ENCODE measurements around the gene TDRD3.

The TDRD3 gene

DNA sequence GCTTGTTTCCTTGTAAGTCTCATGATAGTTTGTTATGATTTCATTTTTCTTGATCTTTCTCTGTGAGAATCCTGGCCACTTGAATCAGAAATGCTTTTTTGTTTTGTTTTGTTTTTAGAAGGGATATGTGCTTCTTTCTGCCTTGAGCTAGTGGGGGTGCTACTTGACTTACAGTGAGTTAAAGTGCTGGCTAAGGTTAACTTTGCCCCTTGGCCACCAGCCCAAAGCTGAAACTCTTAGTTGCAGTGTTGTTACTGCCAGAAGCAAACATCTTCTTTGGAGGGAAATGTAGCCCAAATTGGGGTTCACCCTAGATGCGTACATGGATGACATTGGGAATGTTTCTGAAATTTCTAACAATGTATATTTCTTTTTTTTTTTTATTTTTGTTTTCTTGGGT, 57.4 kb downstream of the TDRD3 start:
- DNase-seq (ENCODE audit: low read depth): no peak

DNA sequence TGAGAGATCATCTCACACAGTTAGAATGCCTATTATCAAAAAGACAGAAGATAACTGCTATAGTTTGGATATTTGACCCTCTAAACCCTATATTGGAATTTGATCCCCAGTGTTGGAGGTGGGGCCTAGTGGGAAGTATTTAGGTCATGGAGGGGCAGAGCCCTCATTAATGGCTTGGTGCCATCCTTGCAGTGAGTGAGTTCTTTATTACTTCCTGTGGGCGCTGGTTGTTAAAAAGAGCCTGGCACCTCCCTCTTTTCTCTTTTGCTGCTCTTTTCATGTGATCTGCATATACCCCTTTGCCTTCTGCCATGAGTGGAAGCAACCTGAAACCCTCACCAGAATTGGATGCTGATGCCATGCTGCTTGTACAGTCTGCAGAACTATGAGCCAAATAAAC, 66.8 kb downstream of the TDRD3 start:
- no peak for DNase-seq (ENCODE audit: low read depth)

DNA sequence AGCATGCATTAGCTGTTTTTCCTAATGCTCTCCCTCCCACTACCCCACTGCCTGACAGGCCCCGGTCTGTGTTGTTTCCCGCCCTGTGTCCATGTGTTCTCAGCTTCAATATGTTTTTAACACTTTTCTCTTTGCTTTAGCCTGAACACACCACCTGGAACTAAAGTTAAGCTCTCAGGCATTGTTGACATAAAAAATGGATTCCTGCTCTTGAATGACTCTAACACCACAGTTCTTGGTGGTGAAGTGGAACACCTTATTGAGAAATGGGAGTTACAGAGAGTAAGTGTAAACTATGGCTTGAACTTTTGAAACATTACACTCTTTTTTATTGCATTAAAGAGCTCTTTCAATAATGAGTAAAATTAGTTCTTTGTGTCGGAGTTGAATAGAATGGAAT, 70.1 kb downstream of the TDRD3 start:
- DNase-seq (ENCODE audit: low read depth): no peak

- no peak for DNase-seq (ENCODE audit: low read depth)
These were observed 82.3 kb downstream of the TDRD3 start for GRCh38 chr13:60479273-60479672.

DNA sequence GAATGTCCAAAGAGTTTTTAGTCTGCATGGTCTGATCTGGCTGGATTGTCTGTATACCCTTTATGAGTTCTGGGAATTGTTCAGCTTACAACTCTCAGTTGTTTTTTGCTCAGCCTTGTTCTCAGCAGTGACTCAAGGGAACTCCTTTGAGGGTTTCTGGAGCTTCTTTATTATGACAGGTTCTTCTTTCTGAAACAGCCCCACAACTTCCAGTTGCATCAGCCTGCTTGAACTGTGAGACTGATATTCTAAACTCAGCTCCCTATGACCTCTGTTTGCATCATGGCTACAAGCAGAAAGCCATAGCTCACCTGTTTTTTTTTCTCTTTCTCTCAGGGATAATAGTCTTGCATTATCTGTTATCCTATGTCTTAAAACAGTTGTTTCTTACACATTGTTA, 85.0 kb downstream of the TDRD3 start:
- DNase-seq (ENCODE audit: low read depth): no peak

GRCh38 chr13:60484865-60485264, 87.8 kb downstream of the TDRD3 start:
- no peak for DNase-seq (ENCODE audit: low read depth)

DNA sequence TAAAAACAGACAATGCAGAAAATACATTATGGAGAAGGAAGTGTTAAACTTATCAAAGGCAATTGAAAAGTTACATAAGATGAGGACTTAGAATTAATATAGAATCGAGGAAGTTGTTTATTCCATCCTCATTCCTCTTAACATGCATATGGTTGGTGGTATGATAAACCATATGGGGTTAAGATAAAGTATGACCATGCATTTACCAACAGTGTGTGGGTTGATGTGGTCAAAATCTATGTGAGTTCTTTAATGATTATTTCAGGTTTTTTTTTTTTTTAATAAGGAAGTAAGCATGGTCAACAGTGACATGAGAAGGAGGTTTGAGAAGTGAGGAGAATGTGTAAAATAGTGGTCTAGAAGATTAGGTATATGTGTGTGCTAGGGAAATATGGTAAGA, 94.5 kb downstream of the TDRD3 start:
- no peak for DNase-seq (ENCODE audit: low read depth)

DNA sequence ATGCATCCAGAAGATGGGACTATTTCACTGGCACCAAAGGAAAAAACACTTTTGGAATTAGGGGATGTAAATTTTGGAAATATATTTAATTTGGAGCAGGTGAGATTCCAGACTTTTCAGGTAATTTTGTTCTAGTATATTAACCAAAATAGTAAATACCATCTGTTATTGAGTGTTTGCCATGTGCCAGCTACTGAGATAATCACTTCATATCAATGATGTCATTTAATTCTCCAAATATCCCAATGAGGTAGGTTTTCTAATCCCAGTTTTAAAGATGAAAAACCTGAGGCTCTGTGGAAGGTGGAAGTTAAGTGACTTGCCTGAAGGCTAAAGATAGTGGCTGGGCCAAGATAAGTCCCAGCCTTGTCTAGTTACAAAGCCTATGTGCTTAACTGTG, 95.2 kb downstream of the TDRD3 start:
- DNase-seq (ENCODE audit: low read depth): no peak

GRCh38 chr13:60494296-60494695, 97.3 kb downstream of the TDRD3 start:
- no peak for DNase-seq (ENCODE audit: low read depth)

DNA sequence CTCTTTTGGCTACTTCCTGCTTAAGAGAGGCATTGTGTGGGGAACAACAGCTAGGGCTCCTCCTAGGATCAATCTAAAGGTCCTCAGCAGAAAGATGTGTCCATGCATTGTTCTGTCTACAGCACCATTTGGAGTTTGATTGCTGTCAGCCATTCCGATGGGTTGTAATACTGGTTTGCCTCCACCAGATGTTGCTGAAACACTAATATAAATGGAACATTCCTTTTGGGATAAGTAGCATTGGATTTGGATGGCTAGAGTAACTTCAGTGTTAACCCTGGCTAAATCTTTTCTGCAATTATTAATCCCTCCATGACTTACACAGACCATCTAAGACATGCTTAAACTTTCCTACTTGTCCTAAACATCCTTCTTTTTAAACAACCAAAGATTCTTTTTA, 104.2 kb downstream of the TDRD3 start:
- no peak for DNase-seq (ENCODE audit: low read depth)

GRCh38 chr13:60509601-60510386, 112.8 kb downstream of the TDRD3 start:
- DNase-seq (ENCODE audit: low read depth): no peak

DNA sequence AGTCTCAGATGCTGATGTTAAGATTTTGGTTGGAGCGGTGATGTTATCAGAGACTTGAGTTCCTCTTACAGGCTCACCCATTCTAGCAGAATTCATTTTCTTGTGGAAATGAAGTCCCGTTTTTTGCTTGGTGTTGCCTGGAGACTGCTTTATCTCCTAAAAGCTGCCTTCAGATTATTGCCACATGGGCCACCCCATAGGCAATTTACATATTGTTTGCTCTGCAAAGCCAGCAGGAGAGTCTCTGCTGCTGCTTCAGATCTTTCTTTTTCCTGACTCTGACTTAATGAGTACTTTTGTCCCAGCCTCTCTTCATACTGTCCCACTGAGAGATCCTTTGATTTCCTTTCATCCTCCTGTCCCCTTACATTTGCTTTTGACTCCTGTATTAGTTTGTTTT, 114.6 kb downstream of the TDRD3 start:
- DNase-seq (ENCODE audit: low read depth): no peak

DNA sequence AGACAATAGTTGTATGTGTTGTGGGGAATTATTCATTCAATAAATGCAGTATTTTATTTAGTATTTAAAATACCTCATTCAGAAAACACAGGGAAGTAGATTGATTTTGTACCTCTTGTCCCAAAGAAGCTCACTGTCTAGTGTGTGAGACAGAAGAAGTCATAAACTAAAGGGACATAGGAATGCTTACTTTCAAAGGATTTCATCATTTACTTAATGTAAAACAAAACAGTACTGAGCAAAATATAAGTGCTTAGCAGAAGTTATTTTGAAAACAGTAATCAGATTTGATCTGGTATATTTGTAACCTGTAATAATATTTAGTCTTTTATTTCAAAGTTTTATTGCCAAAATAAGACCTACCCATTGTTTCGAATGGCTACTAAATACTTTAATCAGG, 117.9 kb downstream of the TDRD3 start:
- DNase-seq (ENCODE audit: low read depth): no peak

- DNase-seq (ENCODE audit: low read depth): no peak
These were observed 122.5 kb downstream of the TDRD3 start for GRCh38 chr13:60519496-60519895.

- DNase-seq (ENCODE audit: low read depth): no peak
These were observed 124.0 kb downstream of the TDRD3 start for GRCh38 chr13:60520902-60521569.

- DNase-seq (ENCODE audit: low read depth): no peak
These were observed 141.5 kb downstream of the TDRD3 start for GRCh38 chr13:60538566-60538965.

DNA sequence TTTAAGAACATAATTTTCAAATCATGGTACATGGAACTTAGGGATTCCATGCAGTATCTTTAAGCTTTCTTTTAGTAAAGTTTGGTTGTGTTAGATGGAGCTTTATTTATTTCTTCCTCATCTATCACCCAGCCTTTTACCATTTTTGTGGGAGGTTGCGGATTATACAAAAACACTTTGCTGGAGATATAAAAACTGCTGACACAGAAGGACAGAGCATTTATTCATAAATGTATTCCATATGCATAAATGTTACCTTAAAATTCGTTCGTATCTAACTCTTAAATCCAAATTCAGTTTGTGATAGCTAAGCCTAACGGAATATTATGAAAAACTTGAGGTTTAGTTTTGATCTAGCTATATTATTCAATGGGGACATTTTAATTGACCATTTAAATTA, 143.3 kb downstream of the TDRD3 start:
- no peak for DNase-seq (ENCODE audit: low read depth)

GRCh38 chr13:60562096-60562780, 165.2 kb downstream of the TDRD3 start:
- DNase-seq (ENCODE audit: low read depth): no peak

GRCh38 chr13:60571571-60571970, 174.6 kb downstream of the TDRD3 start:
- no peak for DNase-seq (ENCODE audit: low read depth)

DNA sequence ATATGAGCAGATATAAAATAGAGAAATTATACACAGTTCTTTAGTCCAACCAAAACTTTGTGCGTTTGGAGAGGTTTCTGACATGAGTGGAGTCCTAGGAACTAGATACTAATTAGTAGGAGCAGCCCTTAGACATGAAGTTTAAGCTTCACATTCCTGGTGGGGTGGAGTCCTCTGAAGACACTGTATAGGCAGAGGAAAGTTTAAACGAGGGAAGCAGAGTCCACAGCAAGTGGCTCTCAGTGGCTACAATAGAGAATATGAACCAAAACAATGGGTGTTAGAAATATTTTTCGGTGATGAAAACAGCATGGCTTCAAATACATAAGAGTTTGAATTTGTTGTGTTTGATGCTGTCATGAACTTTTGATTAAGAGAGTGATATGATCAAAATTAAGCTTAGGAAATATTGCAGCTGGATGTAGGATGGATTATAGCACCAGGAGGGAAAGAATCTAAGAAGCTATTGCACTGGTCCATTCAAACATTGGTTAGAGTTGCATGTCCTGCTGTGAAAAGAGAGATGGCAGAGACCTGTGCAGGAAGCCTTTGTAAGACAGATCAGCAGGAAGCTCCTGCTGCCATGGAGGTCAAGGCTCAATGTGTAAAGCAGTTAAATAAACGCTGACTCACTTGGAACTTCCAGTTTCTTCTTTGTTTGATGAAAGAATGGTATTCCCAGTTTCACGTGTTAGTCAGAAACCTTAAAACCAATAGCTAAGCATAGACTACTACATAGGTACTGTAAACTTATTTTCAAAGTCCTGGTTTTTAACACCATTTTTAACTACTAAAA, 175.2 kb downstream of the TDRD3 start:
- peak; percentile 28 for DNase-seq (ENCODE audit: low read depth)

DNA sequence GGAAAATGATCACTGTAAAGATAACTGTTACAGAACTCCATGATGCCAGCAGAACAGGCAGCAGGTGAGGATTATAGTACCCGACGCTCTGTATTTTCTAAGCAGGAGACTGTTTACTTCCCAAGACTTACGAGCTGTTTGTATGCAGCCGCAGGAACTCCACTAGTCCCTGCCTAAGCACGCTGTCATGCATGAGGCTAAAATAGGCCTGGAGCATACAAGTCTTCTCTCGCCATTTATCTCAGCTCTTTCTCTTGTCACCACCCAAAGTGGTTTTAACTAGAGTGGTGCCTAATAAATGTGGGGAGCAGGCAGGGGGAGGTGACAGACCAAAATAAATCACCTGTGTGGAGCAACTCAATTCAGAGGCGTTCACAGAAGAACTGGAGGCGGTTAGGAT, 175.8 kb downstream of the TDRD3 start:
- DNase-seq (ENCODE audit: low read depth): no peak

GRCh38 chr13:60574735-60575134, 177.7 kb downstream of the TDRD3 start:
- DNase-seq (ENCODE audit: low read depth): no peak

Data from GM04504 (cell line).